HCT116 (cell line): Measurements from ENCODE around the gene MYO7B. TPM values are rescaled to one million over a fixed set of nuclear protein-coding genes. Genes with fewer than 3 reads are reported as not detected.

Experiments
- ATAC-seq: fragments of 200-7000 bp; cut with Tn5 transposase; 2 replicates; pipeline ENCODE4 v1.9.1; 2020; ENCODE audit warnings: mild to moderate bottlenecking, moderate library complexity
- BruUV-seq: library from RNA; stranded (reverse); fragments of 400-500 nt; replicated peaks from 2 replicates; lab custom pipeline; 2021; lab: Mats Ljungman, UMichigan
- CTCF ChIA-PET: fragments of 300-600 bp; sonication (Branson Sonifier 250); formaldehyde crosslinking; loops from one replicate; lab custom pipeline; 2021; ENCODE audit warnings: antibody characterized with exemption; lab: Charles Lee
- POLR2A ChIA-PET: fragments of 300-600, 350-600 bp; sonication (Branson Sonifier 250); formaldehyde crosslinking; loops from one replicate; lab custom pipeline; 2021; ENCODE audit warnings: antibody characterized with exemption; lab: Charles Lee
- RAD21 ChIA-PET, 2 experiments: fragments of 300-600 bp; sonication (Branson Sonifier 250); formaldehyde crosslinking; loops; one replicate each; lab custom pipeline; 2023; ENCODE audit warnings: low total read pairs in 2 of 2; ENCODE audit not compliant: uncharacterized antibody in 2 of 2, unreplicated experiment in 2 of 2, low non-redundant PET in 1 of 2; lab: Charles Lee
- DNase-seq: peaks from one replicate; pipeline ENCODE4 v3.0.0-alpha.2; 2010; ENCODE audit warnings: low read depth, low spot score
- H2AFZ ChIP-seq: fragments of 200-600 bp; shearing (Covaris generic), sonication (generic); 2 replicates; pipeline ENCODE4 v1.6.1; 2017; ENCODE audit warnings: low read depth, mixed run types, mixed read lengths, antibody characterized with exemption, low read length; ENCODE audit not compliant: poor library complexity, severe bottlenecking
- H3K27ac ChIP-seq: 2 replicates; pipeline ENCODE4 v1.5.1; 2012; ENCODE audit warnings: low read depth, low read length
- H3K27me3 ChIP-seq: fragments of 200-600 bp; sonication (generic); 2 replicates; pipeline ENCODE4 v1.6.1; 2016; ENCODE audit warnings: mixed run types, low read length, mixed read lengths; ENCODE audit not compliant: insufficient read depth
- H3K36me3 ChIP-seq, 2 experiments: fragments of 200-500 bp in 1 of 2; fragments of 200-600 bp in 1 of 2; sonication (Bioruptor generic) in 1 of 2; sonication (generic) in 1 of 2; 2 replicates each; pipeline versions ENCODE4 v1.5.1 to v1.6.1; 2014 to 2016; ENCODE audit warnings: low read length in 2 of 2, inconsistent platforms in 1 of 2, mixed read lengths in 1 of 2, mixed run types in 1 of 2; ENCODE audit not compliant: insufficient read depth in 2 of 2, control insufficient read depth in 1 of 2
- H3K4me1 ChIP-seq, 2 experiments: fragments of 200-600 bp in 1 of 2; sonication (generic) in 1 of 2; 2 replicates each; pipeline versions ENCODE4 v1.5.1 to v1.6.1; 2012 to 2017; ENCODE audit warnings: low read length in 2 of 2, inconsistent platforms in 1 of 2, mild to moderate bottlenecking in 1 of 2, mixed read lengths in 1 of 2, mixed run types in 1 of 2, moderate library complexity in 1 of 2; ENCODE audit not compliant: insufficient read depth in 2 of 2, control insufficient read depth in 1 of 2
- H3K4me2 ChIP-seq: fragments of 200-600 bp; sonication (generic); 2 replicates; pipeline ENCODE4 v1.6.1; 2017; ENCODE audit warnings: mixed run types, low read length, mixed read lengths
- H3K4me3 ChIP-seq, 2 experiments: fragments of 200-600 bp in 1 of 2; sonication (generic) in 1 of 2; replicated peaks in 1 of 2; 2 replicates each; pipeline ENCODE4 v1.5.1; 2011 to 2016; ENCODE audit warnings: low read length in 2 of 2, control low read depth in 1 of 2, low read depth in 1 of 2, mild to moderate bottlenecking in 1 of 2, mixed read lengths in 1 of 2, mixed run types in 1 of 2
- H3K79me2 ChIP-seq: fragments of 200-600 bp; sonication (generic); 2 replicates; pipeline ENCODE4 v1.6.1; 2017; ENCODE audit warnings: mild to moderate bottlenecking, mixed run types, low read length, moderate library complexity, mixed read lengths; ENCODE audit not compliant: insufficient read depth
- H3K9ac ChIP-seq: fragments of 200-600 bp; sonication (generic); 2 replicates; pipeline ENCODE4 v1.6.1; 2016; ENCODE audit warnings: low read length, mixed read lengths
- H3K9me2 ChIP-seq: fragments of 200-600 bp; sonication (generic), shearing (Covaris generic); 2 replicates; pipeline ENCODE4 v1.6.1; 2017; ENCODE audit warnings: mixed run types, mild to moderate bottlenecking, moderate library complexity; ENCODE audit not compliant: insufficient read depth
- H3K9me3 ChIP-seq, 2 experiments: fragments of 200-500 bp in 1 of 2; fragments of 200-600 bp in 1 of 2; sonication (Bioruptor generic) in 1 of 2; sonication (generic) in 1 of 2; 2 replicates each; pipeline ENCODE4 v1.6.1; 2014 to 2017; ENCODE audit warnings: low read length in 2 of 2, mixed read lengths in 2 of 2, inconsistent platforms in 1 of 2, low read depth in 1 of 2, mild to moderate bottlenecking in 1 of 2, mixed run types in 1 of 2, moderate library complexity in 1 of 2; ENCODE audit not compliant: control insufficient read depth in 1 of 2, insufficient read depth in 1 of 2
- H4K20me1 ChIP-seq: fragments of 200-600 bp; sonication (generic), shearing (Covaris generic); 2 replicates; pipeline ENCODE4 v1.6.1; 2017; ENCODE audit warnings: mixed run types, mild to moderate bottlenecking, moderate library complexity; ENCODE audit not compliant: insufficient read depth
- CBX3 ChIP-seq: IDR thresholded peaks from 2 replicates; pipeline ENCODE4 v1.6.1; 2012; ENCODE audit warnings: low read depth
- EGR1 ChIP-seq: IDR thresholded peaks from 2 replicates; pipeline ENCODE4 v1.6.1; 2012; ENCODE audit warnings: low read depth
- ELF1 ChIP-seq: IDR thresholded peaks from 2 replicates; pipeline ENCODE4 v1.6.1; 2012; ENCODE audit warnings: low read depth, borderline replicate concordance
- EZH2 ChIP-seq: fragments of 200-600 bp; sonication (generic); IDR thresholded peaks from 2 replicates; pipeline ENCODE4 v1.6.1; 2017; ENCODE audit warnings: antibody characterized with exemption, mixed run types
- JUND ChIP-seq: IDR thresholded peaks from 2 replicates; pipeline ENCODE4 v1.6.1; 2012
- RAD21 ChIP-seq: IDR thresholded peaks from 2 replicates; pipeline ENCODE4 v1.6.1; 2012; ENCODE audit warnings: low read depth, mild to moderate bottlenecking
- SP1 ChIP-seq: IDR thresholded peaks from 2 replicates; pipeline ENCODE4 v1.6.1; 2012; ENCODE audit warnings: low read depth
- TCF7L2 ChIP-seq: IDR thresholded peaks from 2 replicates; pipeline ENCODE4 v1.7.0; 2011; ENCODE audit warnings: borderline replicate concordance, inconsistent platforms; ENCODE audit not compliant: insufficient read depth, insufficient read length; ENCODE audit errors: extremely low read depth
- YY1 ChIP-seq: IDR thresholded peaks from 2 replicates; pipeline ENCODE4 v1.6.1; 2011; ENCODE audit warnings: low read length, low read depth, moderate library complexity, mild to moderate bottlenecking; ENCODE audit not compliant: insufficient replicate concordance; ENCODE audit errors: extremely low read depth
- ZNF274 ChIP-seq: fragments of 200-500 bp; sonication (Bioruptor generic); IDR thresholded peaks from 2 replicates; pipeline ENCODE4 v1.6.1; 2014; ENCODE audit warnings: mild to moderate bottlenecking, low read depth, low read length, inconsistent platforms
- intact Hi-C: fragments of 100-400 bp; cut with micrococcal nuclease; formaldehyde crosslinking; loops from 2 replicates; pipeline ENCODE4 v1.10.0; 2022
- total RNA-seq: library from RNA; stranded (reverse); gene quantifications from one replicate; pipeline ENCODE4 v1.2.1, GENCODE V29; 2021; ENCODE audit not compliant: unreplicated experiment
- TF ChIP-seq, protein P1 (sequence below), 3 experiments: fragments of 200-600 bp in 1 of 3; sonication (generic) in 1 of 3; IDR thresholded peaks in 2 of 3; conservative IDR thresholded peaks in 1 of 3; 2 replicates each; pipeline ENCODE4 v1.5.1; 2012 to 2017; ENCODE audit warnings: low read depth in 2 of 3, low read length in 2 of 3, antibody characterized with exemption in 1 of 3, borderline replicate concordance in 1 of 3, control low read depth in 1 of 3, mild to moderate bottlenecking in 1 of 3, mixed read lengths in 1 of 3, mixed run types in 1 of 3, moderate library complexity in 1 of 3; ENCODE audit not compliant: insufficient read depth in 1 of 3
- TF ChIP-seq, protein P2 (sequence below): IDR thresholded peaks from 2 replicates; pipeline ENCODE4 v1.6.1; 2011; ENCODE audit warnings: mild to moderate bottlenecking, low read length, moderate library complexity; ENCODE audit not compliant: insufficient replicate concordance; ENCODE audit errors: extremely low read depth

Gene MYO7B
- total RNA-seq, 1 experiment from 2014 or later: 0.07 TPM

DNA sequence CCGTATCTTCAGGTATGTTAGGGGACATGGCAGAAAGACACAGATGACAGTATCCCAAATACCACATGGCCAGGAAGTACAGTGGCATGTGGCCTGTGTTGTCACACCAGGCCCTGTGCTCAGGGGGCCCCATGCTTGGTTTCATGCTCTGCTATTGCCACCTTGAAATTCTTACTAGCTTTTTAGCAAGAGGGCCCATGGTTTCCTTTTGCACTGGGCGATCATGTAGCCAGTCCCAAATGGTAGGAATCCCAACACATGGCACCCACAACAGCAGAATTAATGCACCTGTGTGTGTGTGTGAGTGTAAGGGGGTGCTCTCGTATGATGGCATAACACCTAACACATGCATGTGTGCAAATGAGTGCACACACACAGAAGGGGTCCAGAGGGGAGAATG, 39.2 kb downstream of the MYO7B start:
- Histone ChIP-seq H3K4me3 (no peak overlapping the region), H3K27ac (no peak overlapping the region), H3K9ac (no peak overlapping the region), H3K4me2 (no peak overlapping the region), H3K4me1 (peaks cover 0 to under 1% of the 10 kb centered on the region in 2 experiments; a peak in 1 of 4 replicates), H3K79me2 (no peaks in the 10 kb centered on the region), H2AFZ (no peak overlapping the region), H3K36me3 (no peaks in the 10 kb centered on the region), H3K9me2 (no peaks in the 10 kb centered on the region)
- no TSS peak for BruUV-seq
- no peak for ATAC-seq
- CTCF ChIA-PET: interaction anchor here (1.4 kb wide), 1 partner anchor 17 kb away, joined by 5 read pairs; no protein-coding TSS in a partner anchor
- DNase-seq: no peak
- intact Hi-C loops: no loop called here
- TF ChIP-seq EGR1 (no peak), ELF1 (no peak), YY1 (no peak), TCF7L2 (no peak), SP1 (no peak), CBX3 (no peak), JUND (no peak), ZNF274 (no peak), RAD21 (no peak), EZH2 (no peak)
- TF ChIP-seq, protein P1, sequence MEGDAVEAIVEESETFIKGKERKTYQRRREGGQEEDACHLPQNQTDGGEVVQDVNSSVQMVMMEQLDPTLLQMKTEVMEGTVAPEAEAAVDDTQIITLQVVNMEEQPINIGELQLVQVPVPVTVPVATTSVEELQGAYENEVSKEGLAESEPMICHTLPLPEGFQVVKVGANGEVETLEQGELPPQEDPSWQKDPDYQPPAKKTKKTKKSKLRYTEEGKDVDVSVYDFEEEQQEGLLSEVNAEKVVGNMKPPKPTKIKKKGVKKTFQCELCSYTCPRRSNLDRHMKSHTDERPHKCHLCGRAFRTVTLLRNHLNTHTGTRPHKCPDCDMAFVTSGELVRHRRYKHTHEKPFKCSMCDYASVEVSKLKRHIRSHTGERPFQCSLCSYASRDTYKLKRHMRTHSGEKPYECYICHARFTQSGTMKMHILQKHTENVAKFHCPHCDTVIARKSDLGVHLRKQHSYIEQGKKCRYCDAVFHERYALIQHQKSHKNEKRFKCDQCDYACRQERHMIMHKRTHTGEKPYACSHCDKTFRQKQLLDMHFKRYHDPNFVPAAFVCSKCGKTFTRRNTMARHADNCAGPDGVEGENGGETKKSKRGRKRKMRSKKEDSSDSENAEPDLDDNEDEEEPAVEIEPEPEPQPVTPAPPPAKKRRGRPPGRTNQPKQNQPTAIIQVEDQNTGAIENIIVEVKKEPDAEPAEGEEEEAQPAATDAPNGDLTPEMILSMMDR (IDR thresholded peaks at IDR 0.05 in 2 of 3, conservative IDR thresholded peaks at IDR 0.05 in 1 of 3; ENCODE audit: borderline replicate concordance in 1 of 3, insufficient read depth in 1 of 3, low read depth in 2 of 3, low read length in 2 of 3): no peak
- TF ChIP-seq, protein P2, sequence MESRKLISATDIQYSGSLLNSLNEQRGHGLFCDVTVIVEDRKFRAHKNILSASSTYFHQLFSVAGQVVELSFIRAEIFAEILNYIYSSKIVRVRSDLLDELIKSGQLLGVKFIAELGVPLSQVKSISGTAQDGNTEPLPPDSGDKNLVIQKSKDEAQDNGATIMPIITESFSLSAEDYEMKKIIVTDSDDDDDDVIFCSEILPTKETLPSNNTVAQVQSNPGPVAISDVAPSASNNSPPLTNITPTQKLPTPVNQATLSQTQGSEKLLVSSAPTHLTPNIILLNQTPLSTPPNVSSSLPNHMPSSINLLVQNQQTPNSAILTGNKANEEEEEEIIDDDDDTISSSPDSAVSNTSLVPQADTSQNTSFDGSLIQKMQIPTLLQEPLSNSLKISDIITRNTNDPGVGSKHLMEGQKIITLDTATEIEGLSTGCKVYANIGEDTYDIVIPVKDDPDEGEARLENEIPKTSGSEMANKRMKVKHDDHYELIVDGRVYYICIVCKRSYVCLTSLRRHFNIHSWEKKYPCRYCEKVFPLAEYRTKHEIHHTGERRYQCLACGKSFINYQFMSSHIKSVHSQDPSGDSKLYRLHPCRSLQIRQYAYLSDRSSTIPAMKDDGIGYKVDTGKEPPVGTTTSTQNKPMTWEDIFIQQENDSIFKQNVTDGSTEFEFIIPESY: no peak
- TF ChIP-seq, all 23 proteins: peak for 0
- H3K9me3 ChIP-seq: no peaks in the 10 kb centered on the region
- ChIA-PET POLR2A (no interaction called here), RAD21 (no interaction called here)
- no peaks in the 10 kb centered on the region for H4K20me1 ChIP-seq
- no peaks in the 10 kb centered on the region for H3K27me3 ChIP-seq
